Right cardiac atrium (tissue), 5 donors: ENCODE data around the gene CD86. TPM values are rescaled to one million over a fixed set of nuclear protein-coding genes. Genes with fewer than 3 reads are reported as not detected.

Source experiments
- ATAC-seq, 2 donors: fragments of 200-7000 bp; cut with Tn5 transposase; one replicate each; pipeline versions ENCODE4 v1.8.0 to v1.9.1; 2020; ENCODE audit warnings: moderate library complexity in 2 of 2, mild to moderate bottlenecking in 1 of 2
- DNase-seq, 3 donors: peaks; one replicate each; pipeline ENCODE4 v3.0.0-alpha.2; 2020
- H3K27ac ChIP-seq: one replicate; pipeline ENCODE4 v1.5.1; 2013; ENCODE audit warnings: mild to moderate bottlenecking, low read length, control low read depth, moderate library complexity
- H3K27me3 ChIP-seq: one replicate; pipeline ENCODE4 v1.6.1; 2013; ENCODE audit not compliant: control insufficient read depth, insufficient read depth
- H3K4me1 ChIP-seq: one replicate; pipeline ENCODE4 v1.6.1; 2013; ENCODE audit warnings: low read length; ENCODE audit not compliant: control insufficient read depth, insufficient read depth
- H3K4me3 ChIP-seq: one replicate; pipeline ENCODE4 v1.5.1; 2013; ENCODE audit warnings: low read length, control low read depth
- H3K9me3 ChIP-seq: one replicate; pipeline ENCODE4 v1.6.1; 2013; ENCODE audit warnings: low read length; ENCODE audit not compliant: control insufficient read depth
- WGBS: extraction: QIAGEN DNeasy Blood & Tissue Kit; methylation state at CpG from one replicate; pipeline ENCODE4 v1.1.7; 2013; 5-methylcytosine and 5-hydroxymethylcytosine counted together
- intact Hi-C, 4 donors: fragments of 100-400 bp; cut with DNase I; formaldehyde crosslinking; loops; one replicate each; pipeline versions ENCODE4 v1.11.0 to v1.14.0; 2022 to 2023
- long read RNA-seq, 4 donors: library from polyadenylated mRNA; unstranded; transcript quantifications; one replicate each; pipeline ENCODE4 v2.0.0, GENCODE V29; 2020 to 2021
- polyA plus RNA-seq: library from polyadenylated mRNA; stranded (reverse); fragments of 200-250 nt; gene quantifications from one replicate; pipeline ENCODE4 v1.2.3, GENCODE V29; 2013
- total RNA-seq, 4 donors: library from RNA; stranded (reverse); fragmentation: NEBNext Ultra II Directional; extraction: Animal tissue kit (Norgen Biotek cat#: 25700); gene quantifications; one replicate each; pipeline ENCODE4 v1.2.1, GENCODE V29; 2021
- donor health status: healthy with polysubstance abuse.
- donor health status: DM: no; HTN: yes; CAD: no.
- donor health status: DM: no; HTN: no; CAD: no.
- donor health status: DM: no; HTN: yes; CAD: no; lungs with severe emphysema.
- donor health status: DM: yes; HTN: yes; CAD: no.

CD86 gene
- total RNA-seq (1 to 10 TPM; 3.1 to 5.4 (median 5.1) TPM), polyA plus RNA-seq (0.91 TPM)
- long read RNA-seq, donor 1, partial matches to known transcripts = 0 of 1 reads
- long read RNA-seq, donor 1, other reads (novel, unspliced or antisense) = 0 of 1 reads
- long read RNA-seq, donor 2, partial matches to known transcripts = 0 of 2 reads
- long read RNA-seq, donor 2, other reads (novel, unspliced or antisense) = 0 of 2 reads
- long read RNA-seq, donor 3, partial matches to known transcripts = 1 of 3 reads
- long read RNA-seq, donor 3, other reads (novel, unspliced or antisense) = 0 of 3 reads
- long read RNA-seq, donor 4, partial matches to known transcripts = 0 of 2 reads
- long read RNA-seq, donor 4, other reads (novel, unspliced or antisense) = 0 of 2 reads

GRCh38 chr3:122055215-122055614 is at the start of gene CD86:
TSS of gene CD86 (plus strand) at chr3:122055362. CDS start at chr3:122055490, 128 bp downstream.
- 43% methylated on average over 3 of the region's 3 CpGs for WGBS
- no peaks in the 10 kb centered on the region for H3K9me3 ChIP-seq
- ATAC-seq (peak in 1 of 2 donors; percentile 59), DNase-seq (no peak)
- no peaks in the 10 kb centered on the region for H3K27me3 ChIP-seq
- H3K4me3 ChIP-seq = peak within 1 kb of the TSS; percentile 20
- H3K27ac ChIP-seq = no peak within 1 kb of the TSS
- intact Hi-C loops = no loop called here
- H3K4me1 ChIP-seq = no peaks in the 10 kb centered on the region

- ATAC-seq (no peak), DNase-seq (no peak)
- no peak overlapping the region for H3K4me3 ChIP-seq
- no peak overlapping the region for H3K27ac ChIP-seq
- no peaks in the 10 kb centered on the region for H3K9me3 ChIP-seq
- H3K27me3 ChIP-seq = no peaks in the 10 kb centered on the region
- no peaks in the 10 kb centered on the region for H3K4me1 ChIP-seq
- WGBS = 79% methylated on average over 2 of the region's 2 CpGs
- intact Hi-C loops = no loop called here
Observed at GRCh38 chr3:122006267-122006666, 48.9 kb upstream of the CD86 start.

GRCh38 chr3:122008166-122008565 is 47.0 kb upstream of the CD86 start:
- Histone ChIP-seq H3K4me3 (no peak overlapping the region), H3K27me3 (no peaks in the 10 kb centered on the region), H3K27ac (no peak overlapping the region), H3K9me3 (no peaks in the 10 kb centered on the region), H3K4me1 (no peaks in the 10 kb centered on the region)
- 90% methylated on average over 2 of the region's 2 CpGs for WGBS
- DNase-seq (no peak), ATAC-seq (no peak)
- intact Hi-C loops = no loop called here

GRCh38 chr3:122010506-122010905 is 44.7 kb upstream of the CD86 start:
- no peak overlapping the region for H3K27ac ChIP-seq
- intact Hi-C loops = no loop called here
- no peaks in the 10 kb centered on the region for H3K4me1 ChIP-seq
- no peak overlapping the region for H3K4me3 ChIP-seq
- WGBS = 57% methylated on average over 2 of the region's 2 CpGs
- no peaks in the 10 kb centered on the region for H3K9me3 ChIP-seq
- DNase-seq (no peak), ATAC-seq (no peak)
- no peaks in the 10 kb centered on the region for H3K27me3 ChIP-seq

GRCh38 chr3:122011396-122011795 is 43.8 kb upstream of the CD86 start:
- Histone ChIP-seq H3K27ac (no peak overlapping the region), H3K9me3 (no peaks in the 10 kb centered on the region), H3K4me3 (no peak overlapping the region), H3K4me1 (no peaks in the 10 kb centered on the region), H3K27me3 (no peaks in the 10 kb centered on the region)
- DNase-seq (no peak), ATAC-seq (no peak)
- intact Hi-C loops = no loop called here
- 49% methylated on average over 4 of the region's 4 CpGs for WGBS

- Histone ChIP-seq H3K27ac (no peak overlapping the region), H3K27me3 (no peaks in the 10 kb centered on the region), H3K4me3 (no peak overlapping the region), H3K4me1 (no peaks in the 10 kb centered on the region), H3K9me3 (no peaks in the 10 kb centered on the region)
- WGBS = 65% methylated on average over 1 of the region's 1 CpG
- no peak for DNase-seq
- no peak for ATAC-seq
- intact Hi-C loops = no loop called here
Observed at GRCh38 chr3:122012821-122013220, 42.3 kb upstream of the CD86 start.

- intact Hi-C loops = no loop called here
- Histone ChIP-seq H3K27me3 (no peaks in the 10 kb centered on the region), H3K9me3 (no peaks in the 10 kb centered on the region), H3K4me3 (no peak overlapping the region), H3K4me1 (no peaks in the 10 kb centered on the region), H3K27ac (no peak overlapping the region)
- 69% methylated on average over 5 of the region's 5 CpGs for WGBS
- no peak for ATAC-seq
- DNase-seq = no peak
Observed at GRCh38 chr3:122013448-122013925, 41.7 kb upstream of the CD86 start.

- H3K9me3 ChIP-seq = no peaks in the 10 kb centered on the region
- no peak overlapping the region for H3K27ac ChIP-seq
- 91% methylated on average over 1 of the region's 1 CpG for WGBS
- intact Hi-C loops = no loop called here
- DNase-seq = no peak
- ATAC-seq = no peak
- H3K4me3 ChIP-seq = no peak overlapping the region
- H3K4me1 ChIP-seq = no peaks in the 10 kb centered on the region
- H3K27me3 ChIP-seq = no peaks in the 10 kb centered on the region
Observed at GRCh38 chr3:122014741-122015140, 40.4 kb upstream of the CD86 start.

GRCh38 chr3:122019493-122019892 is 35.7 kb upstream of the CD86 start:
- Histone ChIP-seq H3K4me3 (no peak overlapping the region), H3K4me1 (no peaks in the 10 kb centered on the region), H3K27ac (no peak overlapping the region), H3K9me3 (no peaks in the 10 kb centered on the region), H3K27me3 (no peaks in the 10 kb centered on the region)
- intact Hi-C loops = no loop called here
- ATAC-seq (no peak), DNase-seq (no peak)

- no peaks in the 10 kb centered on the region for H3K9me3 ChIP-seq
- intact Hi-C loops = no loop called here
- H3K27me3 ChIP-seq = no peaks in the 10 kb centered on the region
- ATAC-seq = no peak
- no peak for DNase-seq
- H3K4me1 ChIP-seq = no peaks in the 10 kb centered on the region
- H3K27ac ChIP-seq = no peak overlapping the region
- WGBS = 62% methylated on average over 1 of the region's 1 CpG
- H3K4me3 ChIP-seq = no peak overlapping the region
Observed at GRCh38 chr3:122021037-122021436, 34.1 kb upstream of the CD86 start.

GRCh38 chr3:122021811-122022401 is 33.3 kb upstream of the CD86 start, which contains the start of gene ILDR1:
TSS of gene ILDR1 (minus strand) at chr3:122022247. CDS start at chr3:122022077, 170 bp downstream.
- peak within 1 kb of the TSS; percentile 34 for H3K4me3 ChIP-seq
- no peaks in the 10 kb centered on the region for H3K9me3 ChIP-seq
- H3K4me1 ChIP-seq = no peaks in the 10 kb centered on the region
- no peaks in the 10 kb centered on the region for H3K27me3 ChIP-seq
- H3K27ac ChIP-seq = no peak within 1 kb of the TSS
- WGBS = 14% methylated on average over 43 of the region's 43 CpGs
- ATAC-seq = peak; percentile 23 to 43
- peak in 1 of 3 donors; percentile 44 for DNase-seq
- intact Hi-C loops = no loop called here
